Transverse colon (tissue), 4 donors: ENCODE results near the gene DPYD. TPM values are rescaled to one million over a fixed set of nuclear protein-coding genes. Genes with fewer than 3 reads are reported as not detected.

ENCODE experiments used
- DNase-seq: peaks from one replicate; pipeline ENCODE4 v3.0.0-alpha.2; 2019
- H3K27ac ChIP-seq, 4 donors: fragments of 200-600 bp; sonication (generic); 2 replicates each; pipeline ENCODE4 v1.5.1; 2016 to 2018; ENCODE audit warnings: inconsistent platforms in 4 of 4
- H3K27me3 ChIP-seq: fragments of 200-600 bp; sonication (generic); 2 replicates; pipeline ENCODE4 v1.5.1; 2017; ENCODE audit warnings: inconsistent platforms
- H3K36me3 ChIP-seq, 4 donors: fragments of 200-600 bp; sonication (generic); 2 replicates each; pipeline ENCODE4 v1.5.1; 2017 to 2019; ENCODE audit warnings: inconsistent platforms in 4 of 4
- H3K4me1 ChIP-seq, 4 donors: fragments of 200-600 bp; sonication (generic); 2 replicates each; pipeline ENCODE4 v1.5.1; 2017 to 2020; ENCODE audit warnings: inconsistent platforms in 4 of 4
- H3K4me3 ChIP-seq, 4 donors: fragments of 200-600 bp; sonication (generic); 1 replicate in 1 of 4; 2 replicates in 3 of 4; pipeline versions ENCODE4 v1.5.1 to v1.6.1; 2017 to 2019; ENCODE audit warnings: inconsistent platforms in 4 of 4
- H3K9me3 ChIP-seq, 2 donors: fragments of 200-600 bp; sonication (generic); 2 replicates each; pipeline ENCODE4 v1.5.1; 2017 to 2019; ENCODE audit warnings: inconsistent platforms in 2 of 2
- CTCF ChIP-seq, 5 experiments: fragments of 200-600 bp in 3 of 5; fragments of 450-650 bp in 2 of 5; sonication (generic) in 3 of 5; IDR thresholded peaks; 1 replicate in 2 of 5; 2 replicates in 3 of 5; pipeline ENCODE4 v1.5.1; 2016 to 2017; ENCODE audit warnings: antibody characterized with exemption in 5 of 5, inconsistent platforms in 3 of 5, mild to moderate bottlenecking in 2 of 5, moderate library complexity in 1 of 5
- EP300 ChIP-seq: sonication (generic); formaldehyde crosslinking; IDR thresholded peaks from one replicate; pipeline ENCODE4 v1.6.1; 2017; ENCODE audit warnings: antibody characterized with exemption, low read depth
- POLR2A ChIP-seq: fragments of 450-650 bp; IDR thresholded peaks from one replicate; pipeline ENCODE4 v1.6.1; 2016; ENCODE audit warnings: antibody characterized with exemption, mild to moderate bottlenecking, moderate library complexity
- POLR2AphosphoS5 ChIP-seq, 3 donors: sonication (generic); formaldehyde crosslinking; IDR thresholded peaks; one replicate each; pipeline ENCODE4 v1.6.1; 2016; ENCODE audit warnings: antibody characterized with exemption in 3 of 3
- WGBS, 2 donors: methylation state at CpG; one replicate each; pipeline ENCODE4 v1.1.5; 2018; ENCODE audit warnings: low coverage in 1 of 2; 5-methylcytosine and 5-hydroxymethylcytosine counted together
- in situ Hi-C, 4 donors: fragments of 200-750 bp; cut with MboI; loops; one replicate each; pipeline versions ENCODE4 v1.15.0 to v1.15.1; 2017; ENCODE audit warnings: low sequenced_read_pairs in 3 of 4, low pct_ligation_motif_present in 1 of 4, low pct_unique_long_range_greater_than_20kb in 1 of 4
- intact Hi-C: fragments of 100-400 bp; cut with DNase I; formaldehyde crosslinking; loops from one replicate; pipeline ENCODE4 v1.15.1; 2023; ENCODE audit warnings: low total_unique reads
- total RNA-seq, 4 donors: library from RNA; depleted of rRNA; stranded (reverse); fragments of >200 nt; gene quantifications; one replicate each; pipeline ENCODE4 v1.1.0, GENCODE V29; 2016

DPYD gene
- 10 to 100 TPM; 11.2 to 34.8 (median 26.0) TPM for total RNA-seq

DNA sequence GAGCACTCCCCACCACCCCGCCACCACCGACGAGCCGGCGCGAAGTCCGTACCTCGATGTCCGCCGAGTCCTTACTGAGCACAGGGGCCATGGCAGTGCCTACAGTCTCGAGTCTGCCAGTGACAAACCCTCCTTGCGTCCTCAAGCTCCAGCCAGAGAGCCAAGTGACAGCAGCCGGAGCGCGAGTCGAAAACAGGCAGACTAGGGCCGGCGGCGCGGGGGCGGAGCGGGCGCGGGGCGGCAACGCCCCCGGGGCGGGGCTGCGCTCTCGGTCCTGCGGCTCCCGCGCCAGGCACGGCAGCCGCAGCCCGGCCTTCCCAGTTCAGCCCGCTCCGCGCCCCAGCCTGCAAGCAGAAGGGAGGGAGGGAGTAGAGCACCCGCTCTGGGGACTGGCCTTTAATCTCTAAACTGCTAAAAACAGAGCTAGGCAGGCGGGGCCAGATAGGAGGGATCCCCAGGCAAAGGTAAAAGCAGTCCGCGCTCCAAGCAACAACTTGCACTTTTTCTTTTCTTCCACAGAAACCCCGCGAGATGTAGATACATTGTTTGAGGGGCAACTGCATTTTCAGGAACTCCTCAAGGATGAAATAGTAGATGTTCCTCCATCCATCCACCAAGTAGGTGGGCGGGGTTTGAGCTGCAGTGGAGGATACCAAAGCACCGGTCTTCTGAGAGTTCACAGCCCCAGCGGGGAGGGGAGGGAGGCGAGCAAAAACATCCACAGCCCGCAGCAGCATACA, at the start of gene DPYD:
TSS of gene DPYD (minus strand) at position 203 of the 740 bp plus-strand sequence. CDS start at position 91, 112 bp downstream.
- H3K36me3 ChIP-seq, result no peaks in the 10 kb centered on the region
- TF ChIP-seq POLR2AphosphoS5 (IDR thresholded peaks at IDR 0.05) (peak; percentile 93), EP300 (no peak), CTCF (IDR thresholded peaks at IDR 0.05) (no peak), POLR2A (peak; percentile 78)
- no peaks in the 10 kb centered on the region for H3K9me3 ChIP-seq
- no peaks in the 10 kb centered on the region for H3K27me3 ChIP-seq
- intact Hi-C loops (no loop called here), in situ Hi-C loops (no loop called here)
- peak; percentile 91 for DNase-seq
- whole genome bisulfite sequencing, 2 donors, result 0 to 2% methylated on average over 5 to 43 of the region's 50 CpGs
- peaks cover 2 to 32% (median 5%) of the 10 kb centered on the region in 4 donors for H3K4me1 ChIP-seq
- H3K27ac ChIP-seq, result peak within 1 kb of the TSS; percentile 90 to 93 (median 91)
- peak within 1 kb of the TSS; percentile 59 to 83 (median 74) for H3K4me3 ChIP-seq

- H3K36me3 ChIP-seq, result no peaks in the 10 kb centered on the region
- H3K27me3 ChIP-seq, result no peaks in the 10 kb centered on the region
- no peaks in the 10 kb centered on the region for H3K9me3 ChIP-seq
- H3K4me1 ChIP-seq, result no peaks in the 10 kb centered on the region
- in situ Hi-C loops, result no loop called here
- no peak for DNase-seq
- H3K27ac ChIP-seq, result no peak overlapping the region
- TF ChIP-seq POLR2A (no peak), EP300 (no peak)
- H3K4me3 ChIP-seq, result no peak overlapping the region
- intact Hi-C loops, result no loop called here
These were observed 39.6 kb upstream of the DPYD start for GRCh38 chr1:97960470-97960869.

GRCh38 chr1:97947695-97948094, 26.9 kb upstream of the DPYD start:
- H3K9me3 ChIP-seq, result no peaks in the 10 kb centered on the region
- H3K36me3 ChIP-seq, result no peaks in the 10 kb centered on the region
- no peaks in the 10 kb centered on the region for H3K4me1 ChIP-seq
- no peak for DNase-seq
- H3K27ac ChIP-seq, result no peak overlapping the region
- H3K4me3 ChIP-seq, result no peak overlapping the region
- intact Hi-C loops, result no loop called here
- no peaks in the 10 kb centered on the region for H3K27me3 ChIP-seq
- whole genome bisulfite sequencing, 2 donors, result 69 to 71% methylated on average over 3 of the region's 3 CpGs
- no peak for TF ChIP-seq POLR2AphosphoS5 (IDR thresholded peaks at IDR 0.05)
- TF ChIP-seq POLR2A, result no peak
- TF ChIP-seq CTCF (IDR thresholded peaks at IDR 0.05), result no peak
- TF ChIP-seq EP300, result no peak
- in situ Hi-C loops, result no loop called here

GRCh38 chr1:97943354-97943753, 22.5 kb upstream of the DPYD start:
- intact Hi-C loops, result no loop called here
- no peaks in the 10 kb centered on the region for H3K36me3 ChIP-seq
- H3K27me3 ChIP-seq, result no peaks in the 10 kb centered on the region
- TF ChIP-seq CTCF (IDR thresholded peaks at IDR 0.05) (no peak), POLR2AphosphoS5 (IDR thresholded peaks at IDR 0.05) (no peak), POLR2A (no peak), EP300 (no peak)
- in situ Hi-C loops, result no loop called here
- no peak overlapping the region for H3K27ac ChIP-seq
- no peak overlapping the region for H3K4me3 ChIP-seq
- H3K9me3 ChIP-seq, result no peaks in the 10 kb centered on the region
- H3K4me1 ChIP-seq, result no peaks in the 10 kb centered on the region
- WGBS, 2 donors, result 67 to 74% methylated on average over 2 to 4 of the region's 4 CpGs
- no peak for DNase-seq
